ENCODE results near the gene PIGC.
A peak's percentile ranks its signal among the peaks of the same experiment; 100 is the strongest.

The PIGC gene

GRCh38 chr1:172398970-172399755, 44.7 kb downstream of the PIGC start:
- DNase-seq (ENCODE audit: low read depth): peak; percentile 93

GRCh38 chr1:172398193-172398592, 45.7 kb downstream of the PIGC start:
- DNase-seq (ENCODE audit: low read depth): no peak

- no peak for DNase-seq (ENCODE audit: low read depth)
These were observed 46.2 kb downstream of the PIGC start for GRCh38 chr1:172397633-172398032.

GRCh38 chr1:172397221-172397620, 46.6 kb downstream of the PIGC start:
- no peak for DNase-seq (ENCODE audit: low read depth)

- no peak for DNase-seq (ENCODE audit: low read depth)
These were observed 48.3 kb downstream of the PIGC start for GRCh38 chr1:172395576-172395975.

- DNase-seq (ENCODE audit: low read depth): peak; percentile 40
These were observed 49.1 kb downstream of the PIGC start for GRCh38 chr1:172394811-172395210.

- no peak for DNase-seq (ENCODE audit: low read depth)
These were observed 49.6 kb downstream of the PIGC start for GRCh38 chr1:172394141-172394751.

- no peak for DNase-seq (ENCODE audit: low read depth)
These were observed 50.5 kb downstream of the PIGC start for GRCh38 chr1:172393354-172393753.

GRCh38 chr1:172391976-172392375, 51.9 kb downstream of the PIGC start:
- peak; percentile 30 for DNase-seq (ENCODE audit: low read depth)
